HG03025 (cell line): Measurements from ENCODE around the gene TEX47.

ENCODE experiments used
- ATAC-seq: cut with Tn5 transposase; IDR thresholded peaks from one replicate; pipeline ENCODE4 v1.9.1; 2021; ENCODE audit warnings: mild to moderate bottlenecking, moderate library complexity; ENCODE audit not compliant: unreplicated experiment, low FRiP score

TEX47 gene

GRCh38 chr7:88756802-88757201 is 38.7 kb downstream of the TEX47 start:
- no peak for ATAC-seq

- no peak for ATAC-seq
These were observed 49.4 kb downstream of the TEX47 start for GRCh38 chr7:88746126-88746525.
